Smooth muscle cell of the brain vasculature (primary cell): ENCODE data around the gene GLB1L.

ENCODE experiments used
- DNase-seq: peaks from one replicate; pipeline ENCODE4 v3.0.0-alpha.2; 2012; ENCODE audit warnings: low read depth, low spot score

GLB1L gene

GRCh38 chr2:219223831-219224610, 21.2 kb downstream of the GLB1L start:
- no peak for DNase-seq

- DNase-seq = no peak
These were observed 23.2 kb downstream of the GLB1L start for GRCh38 chr2:219221957-219222518.

- no peak for DNase-seq
These were observed 24.4 kb downstream of the GLB1L start for GRCh38 chr2:219220652-219221402.

GRCh38 chr2:219219784-219220532, 25.3 kb downstream of the GLB1L start:
- DNase-seq = no peak

- peak; percentile 83 for DNase-seq
These were observed 26.2 kb downstream of the GLB1L start, which contains the start of gene ABCB6 for GRCh38 chr2:219218732-219219701. Gene ABCB6, minus strand, starts transcription at chr2:219218958. Its CDS starts 285 bp downstream, at chr2:219218673.

GRCh38 chr2:219218217-219218731, 27.0 kb downstream of the GLB1L start:
- DNase-seq = no peak

GRCh38 chr2:219216535-219216915, 28.7 kb downstream of the GLB1L start:
- no peak for DNase-seq

GRCh38 chr2:219215871-219216534, 29.2 kb downstream of the GLB1L start:
- no peak for DNase-seq

GRCh38 chr2:219214786-219215185, 30.5 kb downstream of the GLB1L start:
- DNase-seq = no peak

GRCh38 chr2:219214141-219214540, 31.1 kb downstream of the GLB1L start:
- no peak for DNase-seq

- no peak for DNase-seq
These were observed 31.7 kb downstream of the GLB1L start for GRCh38 chr2:219213486-219214071.

- DNase-seq = no peak
These were observed 32.2 kb downstream of the GLB1L start for GRCh38 chr2:219213026-219213415.

GRCh38 chr2:219210886-219211362, 34.3 kb downstream of the GLB1L start:
- no peak for DNase-seq

GRCh38 chr2:219210196-219210885, 34.9 kb downstream of the GLB1L start:
- no peak for DNase-seq

- DNase-seq = no peak
These were observed 35.7 kb downstream of the GLB1L start for GRCh38 chr2:219209236-219210195.

GRCh38 chr2:219207884-219208740, 37.1 kb downstream of the GLB1L start:
- no peak for DNase-seq
